Erythroblast (primary cell): ENCODE measurements around the gene SLC16A8.

Experiments
- GATA1 ChIP-seq: IDR thresholded peaks from 2 replicates; pipeline ENCODE4 v1.6.1; 2011; ENCODE audit warnings: low read depth, mild to moderate bottlenecking, control low read depth, low read length, moderate library complexity
- POLR2A ChIP-seq: IDR thresholded peaks from 2 replicates; pipeline ENCODE4 v1.6.1; 2011; ENCODE audit warnings: mild to moderate bottlenecking, low read length

- TF ChIP-seq POLR2A: no peak
- TF ChIP-seq GATA1: no peak
Measured at GRCh38 chr22:38085501-38085900, 1.5 kb upstream of the SLC16A8 start.
